Measurements from ENCODE around the gene GPER1. TPM values are rescaled to one million over a fixed set of nuclear protein-coding genes. Genes with fewer than 3 reads are reported as not detected.
"Not testable (repeated sequence)": the region's sequence is repeated elsewhere in the genome, so short reads cannot be mapped to it uniquely, and the experiment has no call there.

The GPER1 gene
- total and polyA plus RNA-seq, 2 experiments from 2014 or later, result 0.89 TPM; not detected in 1

- TF ChIP-seq ZNF462 (CRISPR knock-in tag; IDR thresholded peaks at IDR 0.05) (no peak), ETS1 (IDR thresholded peaks at IDR 0.05) (no peak), NANOG (IDR thresholded peaks at IDR 0.05; ENCODE audit: borderline replicate concordance) (no peak)
These were observed 16.1 kb upstream of the GPER1 start (continued) for GRCh38 chr7:1071731-1072254.

- H3K9me2 ChIP-seq (ENCODE audit: insufficient read depth), result no peaks in the 10 kb centered on the region
- H3K36me3 Mint-ChIP-seq (ENCODE audit: low read depth), result peaks cover 17% of the 10 kb centered on the region
- DNase-seq (ENCODE audit: low spot score), result no peak
- peaks cover 2% of the 10 kb centered on the region; the same call in 2 of the 3 replicates for H3K4me1 Mint-ChIP-seq
- H3K4me3 ChIP-seq, result no peak overlapping the region
- no peaks in the 10 kb centered on the region for H3K36me3 ChIP-seq (ENCODE audit: insufficient read depth)
- H3K79me2 ChIP-seq (replicated peaks; ENCODE audit: insufficient read depth), result peaks cover 15% of the 10 kb centered on the region; the same call in 1 of the 2 replicates
- H3K9me3 Mint-ChIP-seq, result peaks cover 20% of the 10 kb centered on the region
- H4K20me1 ChIP-seq (replicated peaks; ENCODE audit: insufficient read depth), result no peaks in the 10 kb centered on the region; the same call in 1 of the 2 replicates
- H3K27me3 Mint-ChIP-seq (ENCODE audit: insufficient read depth, low read depth, poor library complexity), result peaks cover 11% of the 10 kb centered on the region
- no peaks in the 10 kb centered on the region for H3K4me1 ChIP-seq (ENCODE audit: insufficient read depth)
- no peak overlapping the region for H3K4me3 Mint-ChIP-seq
- no peak overlapping the region for H3K27ac ChIP-seq (ENCODE audit: low read depth)
- TF ChIP-seq ETS1 (IDR thresholded peaks at IDR 0.05) (no peak), STAT1 (IDR thresholded peaks at IDR 0.05; ENCODE audit: unreplicated experiment) (no peak), CTCF (conservative IDR thresholded peaks at IDR 0.05; ENCODE audit: low read depth in 2 of 2) (no peak), POLR2AphosphoS5 (IDR thresholded peaks at IDR 0.05; ENCODE audit: low read depth) (no peak), ZNF114 (CRISPR knock-in tag; IDR thresholded peaks at IDR 0.05) (no peak), JUNB (IDR thresholded peaks at IDR 0.05; ENCODE audit: unreplicated experiment) (no peak)
- no peaks in the 10 kb centered on the region for H3K27me3 ChIP-seq (ENCODE audit: insufficient read depth)
- ATAC-seq, result peak; percentile 21; the same call in 2 of the 3 replicates
- peaks cover 8% of the 10 kb centered on the region for H3F3A ChIP-seq (replicated peaks; ENCODE audit: low read depth)
- no peak overlapping the region for H2AFZ ChIP-seq
- H3K27ac Mint-ChIP-seq, result no peak overlapping the region
- no peak overlapping the region for H3K4me2 ChIP-seq
These were observed 14.6 kb upstream of the GPER1 start for GRCh38 chr7:1073142-1073977.

- H3K4me2 ChIP-seq; H3K9me2 ChIP-seq (ENCODE audit: insufficient read depth); H3K27me3 Mint-ChIP-seq (ENCODE audit: insufficient read depth, low read depth, poor library complexity); H3K4me1 ChIP-seq (ENCODE audit: insufficient read depth); ATAC-seq; DNase-seq (ENCODE audit: low spot score); H3F3A ChIP-seq (replicated peaks; ENCODE audit: low read depth); H3K4me3 ChIP-seq; H4K20me1 ChIP-seq (replicated peaks; ENCODE audit: insufficient read depth); H3K4me3 Mint-ChIP-seq; H3K27ac ChIP-seq (ENCODE audit: low read depth); H3K4me1 Mint-ChIP-seq; H3K27ac Mint-ChIP-seq; H3K27me3 ChIP-seq (ENCODE audit: insufficient read depth); H2AFZ ChIP-seq; H3K36me3 ChIP-seq (ENCODE audit: insufficient read depth): not testable (repeated sequence)
- H3K79me2 ChIP-seq (replicated peaks; ENCODE audit: insufficient read depth), result peaks cover 15% of the 10 kb centered on the region; the same call in 1 of the 2 replicates
- Mint-ChIP-seq H3K36me3 (ENCODE audit: low read depth) (peaks cover 12% of the 10 kb centered on the region), H3K9me3 (peaks cover 14% of the 10 kb centered on the region)
These were observed 13.9 kb upstream of the GPER1 start for GRCh38 chr7:1074018-1074417.
